ENCODE results near the gene SLC9A9. TPM values are rescaled to one million over a fixed set of nuclear protein-coding genes. Genes with fewer than 3 reads are reported as not detected.

The SLC9A9 gene
- total and polyA plus RNA-seq, 4 donors: 3.3 to 15.0 (median 6.1) TPM

- 96% methylated on average over 1 of the region's 1 CpG for WGBS
- Histone ChIP-seq H3K9ac (ENCODE audit: low read depth in 1 of 2, low read length in 2 of 2) (no peak overlapping the region), H3K27ac (ENCODE audit: low read depth in 1 of 2, low read length in 2 of 2) (no peak overlapping the region), H3K4me1 (ENCODE audit: control insufficient read depth in 4 of 4, insufficient read depth in 4 of 4, low read length in 3 of 4) (no peaks in the 10 kb centered on the region), H3K9me3 (ENCODE audit: control insufficient read depth in 4 of 4, low read length in 3 of 4) (no peaks in the 10 kb centered on the region), H3K4me3 (ENCODE audit: low read depth in 1 of 3, low read length in 3 of 3) (no peak overlapping the region), H3K36me3 (ENCODE audit: control insufficient read depth in 4 of 4, insufficient read depth in 3 of 4, low read depth in 1 of 4, low read length in 3 of 4) (no peaks in the 10 kb centered on the region), H3K27me3 (ENCODE audit: control insufficient read depth in 4 of 4, insufficient read depth in 4 of 4, low read length in 3 of 4) (no peaks in the 10 kb centered on the region)
- no peak for DNase-seq (ENCODE audit: low spot score)
- TF ChIP-seq FOXA2 (IDR thresholded peaks at IDR 0.05) (no peak), ZBTB33 (IDR thresholded peaks at IDR 0.05) (no peak), RXRA (IDR thresholded peaks at IDR 0.05) (no peak), REST (IDR thresholded peaks at IDR 0.05) (no peak), RAD21 (IDR thresholded peaks at IDR 0.05) (no peak)
Observed at GRCh38 chr3:143430568-143430967, 417.7 kb downstream of the SLC9A9 start.

- Histone ChIP-seq H3K9ac (ENCODE audit: low read depth in 1 of 2, low read length in 2 of 2) (no peak overlapping the region), H3K27me3 (ENCODE audit: control insufficient read depth in 4 of 4, insufficient read depth in 4 of 4, low read length in 3 of 4) (no peaks in the 10 kb centered on the region), H3K36me3 (ENCODE audit: control insufficient read depth in 4 of 4, insufficient read depth in 3 of 4, low read depth in 1 of 4, low read length in 3 of 4) (no peaks in the 10 kb centered on the region), H3K4me1 (ENCODE audit: control insufficient read depth in 4 of 4, insufficient read depth in 4 of 4, low read length in 3 of 4) (no peaks in the 10 kb centered on the region), H3K27ac (ENCODE audit: low read depth in 1 of 2, low read length in 2 of 2) (no peak overlapping the region), H3K4me3 (ENCODE audit: low read depth in 1 of 3, low read length in 3 of 3) (no peak overlapping the region), H3K9me3 (ENCODE audit: control insufficient read depth in 4 of 4, low read length in 3 of 4) (no peaks in the 10 kb centered on the region)
- 84% methylated on average over 5 of the region's 5 CpGs for WGBS
- no peak for TF ChIP-seq FOXA2 (IDR thresholded peaks at IDR 0.05)
- TF ChIP-seq NR2F2 (IDR thresholded peaks at IDR 0.05): no peak
- TF ChIP-seq SP1 (IDR thresholded peaks at IDR 0.05): no peak
- no peak for TF ChIP-seq YY1 (IDR thresholded peaks at IDR 0.05)
- no peak for TF ChIP-seq FOXA1 (IDR thresholded peaks at IDR 0.05)
- no peak for TF ChIP-seq RAD21 (IDR thresholded peaks at IDR 0.05)
- TF ChIP-seq HNF4A (conservative IDR thresholded peaks at IDR 0.05): no peak
- no peak for TF ChIP-seq MAX (IDR thresholded peaks at IDR 0.05)
- no peak for TF ChIP-seq ZBTB33 (IDR thresholded peaks at IDR 0.05)
- TF ChIP-seq JUND (IDR thresholded peaks at IDR 0.05): no peak
- TF ChIP-seq CTCF (IDR thresholded peaks at IDR 0.05; ENCODE audit: low read depth, low read length, missing input control): no peak
- TF ChIP-seq ATF3 (IDR thresholded peaks at IDR 0.05): no peak
- no peak for TF ChIP-seq REST (IDR thresholded peaks at IDR 0.05)
- no peak for TF ChIP-seq RXRA (IDR thresholded peaks at IDR 0.05)
- no peak for TF ChIP-seq EGR1 (IDR thresholded peaks at IDR 0.05; ENCODE audit: low read depth in 2 of 2)
- DNase-seq (ENCODE audit: low spot score): no peak
Observed at GRCh38 chr3:143429628-143430514, 418.4 kb downstream of the SLC9A9 start.
